ENCODE measurements around the gene GNG12. TPM values are rescaled to one million over a fixed set of nuclear protein-coding genes. Genes with fewer than 3 reads are reported as not detected.

GNG12 gene
- polyA plus RNA-seq, 3 donors, result 0.03 TPM; not detected in 2

DNA sequence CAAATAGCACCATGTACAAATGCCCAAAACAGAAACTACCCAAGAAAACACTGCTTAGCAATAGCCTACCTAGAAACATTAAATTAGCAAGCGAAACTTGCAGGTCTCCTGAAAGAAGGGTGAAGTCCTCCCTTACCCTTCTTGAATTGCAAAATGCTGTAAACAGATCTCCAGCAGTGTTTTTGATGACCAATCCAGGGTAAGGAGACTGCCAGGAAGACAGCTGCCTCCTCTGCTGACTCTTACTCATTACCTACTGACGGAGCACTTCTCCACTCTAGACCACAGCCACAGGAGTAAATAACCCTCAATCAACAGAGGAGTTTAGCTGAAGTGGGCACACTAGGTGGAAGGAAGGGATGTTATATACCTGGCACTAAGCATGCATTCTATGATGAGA lies 180.5 kb downstream of the GNG12 start:
- Mint-ChIP-seq H3K27me3 (ENCODE audit: low read depth in 3 of 3) (peaks cover 0 to 7% (median 0%) of the 10 kb centered on the region in 3 donors), H3K9me3 (no peaks in the 10 kb centered on the region), H3K4me1 (peaks cover 7% of the 10 kb centered on the region), H3K36me3 (no peaks in the 10 kb centered on the region), H3K27ac (no peak overlapping the region), H3K4me3 (no peak overlapping the region)
- intact Hi-C loops (cut with micrococcal nuclease), result no loop called here
- Histone ChIP-seq H3K27ac (ENCODE audit: low read depth in 1 of 2, low read length in 2 of 2) (no peak overlapping the region), H3K27me3 (ENCODE audit: control insufficient read depth in 2 of 2, insufficient read depth in 2 of 2, low read length in 2 of 2) (no peaks in the 10 kb centered on the region), H3K9me3 (replicated peaks in 1 of 2; ENCODE audit: control insufficient read depth in 1 of 2, insufficient read depth in 1 of 2, low read length in 2 of 2) (no peaks in the 10 kb centered on the region), H3K9ac (ENCODE audit: insufficient read depth, low read length, poor library complexity, severe bottlenecking) (no peak overlapping the region), H3K79me2 (ENCODE audit: insufficient read depth, low read length) (no peaks in the 10 kb centered on the region), H3K4me2 (replicated peaks; ENCODE audit: extremely low read depth, low read length, poor library complexity, severe bottlenecking) (no peak overlapping the region), H3K4me3 (replicated peaks in 1 of 3; ENCODE audit: low read depth in 2 of 3, low read length in 3 of 3) (no peak overlapping the region), H2AFZ (ENCODE audit: insufficient read depth, low read depth, low read length, poor library complexity, severe bottlenecking) (no peak overlapping the region), H4K20me1 (ENCODE audit: insufficient read depth, low read length) (no peaks in the 10 kb centered on the region), H3K36me3 (replicated peaks in 1 of 2; ENCODE audit: control insufficient read depth in 1 of 2, insufficient read depth in 2 of 2, low read length in 2 of 2) (no peaks in the 10 kb centered on the region), H3K4me1 (ENCODE audit: control insufficient read depth in 1 of 2, insufficient read depth in 2 of 2, low read length in 2 of 2) (no peaks in the 10 kb centered on the region)
- TF ChIP-seq, protein P1, sequence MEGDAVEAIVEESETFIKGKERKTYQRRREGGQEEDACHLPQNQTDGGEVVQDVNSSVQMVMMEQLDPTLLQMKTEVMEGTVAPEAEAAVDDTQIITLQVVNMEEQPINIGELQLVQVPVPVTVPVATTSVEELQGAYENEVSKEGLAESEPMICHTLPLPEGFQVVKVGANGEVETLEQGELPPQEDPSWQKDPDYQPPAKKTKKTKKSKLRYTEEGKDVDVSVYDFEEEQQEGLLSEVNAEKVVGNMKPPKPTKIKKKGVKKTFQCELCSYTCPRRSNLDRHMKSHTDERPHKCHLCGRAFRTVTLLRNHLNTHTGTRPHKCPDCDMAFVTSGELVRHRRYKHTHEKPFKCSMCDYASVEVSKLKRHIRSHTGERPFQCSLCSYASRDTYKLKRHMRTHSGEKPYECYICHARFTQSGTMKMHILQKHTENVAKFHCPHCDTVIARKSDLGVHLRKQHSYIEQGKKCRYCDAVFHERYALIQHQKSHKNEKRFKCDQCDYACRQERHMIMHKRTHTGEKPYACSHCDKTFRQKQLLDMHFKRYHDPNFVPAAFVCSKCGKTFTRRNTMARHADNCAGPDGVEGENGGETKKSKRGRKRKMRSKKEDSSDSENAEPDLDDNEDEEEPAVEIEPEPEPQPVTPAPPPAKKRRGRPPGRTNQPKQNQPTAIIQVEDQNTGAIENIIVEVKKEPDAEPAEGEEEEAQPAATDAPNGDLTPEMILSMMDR (IDR thresholded peaks at IDR 0.05), result no peak
- DNase-seq, result peak in 1 of 3 donors; percentile 47
- 73% methylated on average over 1 of the region's 2 CpGs for WGBS (ENCODE audit: insufficient coverage)

Small RNA genes within 50 kb of the gene (small RNA-seq; reads per million reads assigned to genes)
- gene RN7SL392P (ENCODE audit: insufficient read length, low read depth) (not detected), gene RNU7-80P (ENCODE audit: insufficient read length, low read depth) (not detected)

Other genes with a start within 250 kb of the GNG12 start
- 10 to 100 TPM in 1 of 3 donors, 1 to 10 TPM in 2; 7.5 to 14.3 (median 9.6) TPM for gene GADD45A, start 148.3 kb downstream of the GNG12 start, polyA plus RNA-seq
- gene DIRAS3, start 217.2 kb upstream of the GNG12 start, polyA plus RNA-seq, result under 1 TPM in 1 of 3 donors, not detected in 2; 0.12 TPM

Measured in CD14-positive monocyte (primary cell).